ENCODE data around the gene BIRC5.
"Not testable (repeated sequence)": the region's sequence is repeated elsewhere in the genome, so short reads cannot be mapped to it uniquely, and the experiment has no call there.

BIRC5 gene

GRCh38 chr17:78241277-78242023, 27.4 kb downstream of the BIRC5 start:
- no peak for DNase-seq

GRCh38 chr17:78242024-78242742, 28.1 kb downstream of the BIRC5 start:
- DNase-seq = no peak

- DNase-seq = no peak
Measured at GRCh38 chr17:78247304-78247703, 33.3 kb downstream of the BIRC5 start.

- DNase-seq = no peak
Measured at GRCh38 chr17:78248051-78248914, 34.2 kb downstream of the BIRC5 start.

GRCh38 chr17:78249074-78249817, 35.2 kb downstream of the BIRC5 start:
- no peak for DNase-seq

- no peak for DNase-seq
Measured at GRCh38 chr17:78249818-78250806, 36.1 kb downstream of the BIRC5 start.

GRCh38 chr17:78250891-78251772, 37.1 kb downstream of the BIRC5 start:
- DNase-seq = peak; percentile 80

- no peak for DNase-seq
Measured at GRCh38 chr17:78251773-78252103, 37.7 kb downstream of the BIRC5 start.

GRCh38 chr17:78252111-78252634, 38.1 kb downstream of the BIRC5 start:
- no peak for DNase-seq

- no peak for DNase-seq
Measured at GRCh38 chr17:78252701-78253635, 38.9 kb downstream of the BIRC5 start.

GRCh38 chr17:78253636-78253945, 39.5 kb downstream of the BIRC5 start:
- DNase-seq = not testable (repeated sequence)

GRCh38 chr17:78253946-78254672, 40.1 kb downstream of the BIRC5 start:
- DNase-seq = peak; percentile 83

- no peak for DNase-seq
Measured at GRCh38 chr17:78255029-78255656, 41.1 kb downstream of the BIRC5 start.

- DNase-seq = no peak
Measured at GRCh38 chr17:78255953-78256706, 42.1 kb downstream of the BIRC5 start.

- DNase-seq = no peak
Measured at GRCh38 chr17:78256707-78257591, 42.9 kb downstream of the BIRC5 start.

- no peak for DNase-seq
Measured at GRCh38 chr17:78257810-78258322, 43.8 kb downstream of the BIRC5 start.

All from NCI-H1092 treated with DMSO at 0.1 percent for 48 hours (cell line).